ENCODE measurements around the gene ITGAX. TPM values are rescaled to one million over a fixed set of nuclear protein-coding genes. Genes with fewer than 3 reads are reported as not detected.

The ITGAX gene
- total RNA-seq, 4 donors from 2014 or later, result 1.2 to 3.8 (median 3.7) TPM; not detected in 1

- WGBS, 2 donors (ENCODE audit: low coverage in 1 of 2), result 44 to 79% methylated on average over 1 to 10 of the region's 10 CpGs
- H3K27me3 ChIP-seq, result peaks cover 3% of the 10 kb centered on the region
- H3K27ac ChIP-seq, result no peak overlapping the region
- intact Hi-C loops (cut with DNase I; ENCODE audit: low total_unique reads), result no loop called here
- no peaks in the 10 kb centered on the region for H3K36me3 ChIP-seq
- H3K4me1 ChIP-seq, result no peaks in the 10 kb centered on the region
- H3K4me3 ChIP-seq, result no peak overlapping the region
- peaks cover 7 to 8% of the 10 kb centered on the region in 2 donors for H3K9me3 ChIP-seq
- TF ChIP-seq CTCF (IDR thresholded peaks at IDR 0.05), result no peak
- no peak for TF ChIP-seq EP300 (IDR thresholded peaks at IDR 0.05; ENCODE audit: low read depth)
- no peak for TF ChIP-seq POLR2AphosphoS5 (IDR thresholded peaks at IDR 0.05)
- no peak for TF ChIP-seq POLR2A (IDR thresholded peaks at IDR 0.05)
- in situ Hi-C loops (cut with MboI; ENCODE audit: low pct_ligation_motif_present in 1 of 4, low pct_unique_long_range_greater_than_20kb in 1 of 4, low sequenced_read_pairs in 3 of 4), result no loop called here
- DNase-seq, result no peak
Observed at GRCh38 chr16:31323959-31324629, 30.9 kb upstream of the ITGAX start.

GRCh38 chr16:31325171-31325570 is 29.8 kb upstream of the ITGAX start:
- Histone ChIP-seq H3K9me3 (peaks cover 7 to 8% of the 10 kb centered on the region in 2 donors), H3K36me3 (no peaks in the 10 kb centered on the region), H3K27ac (no peak overlapping the region), H3K4me1 (no peaks in the 10 kb centered on the region), H3K4me3 (no peak overlapping the region), H3K27me3 (peaks cover 13% of the 10 kb centered on the region)
- intact Hi-C loops (cut with DNase I; ENCODE audit: low total_unique reads) (no loop called here), in situ Hi-C loops (cut with MboI; ENCODE audit: low pct_ligation_motif_present in 1 of 4, low pct_unique_long_range_greater_than_20kb in 1 of 4, low sequenced_read_pairs in 3 of 4) (no loop called here)
- no peak for DNase-seq
- TF ChIP-seq EP300 (IDR thresholded peaks at IDR 0.05; ENCODE audit: low read depth) (no peak), POLR2AphosphoS5 (IDR thresholded peaks at IDR 0.05) (no peak), POLR2A (IDR thresholded peaks at IDR 0.05) (no peak), CTCF (IDR thresholded peaks at IDR 0.05) (no peak)
- 83% methylated on average over 1 to 16 of the region's 16 CpGs for WGBS, 2 donors (ENCODE audit: low coverage in 1 of 2)

GRCh38 chr16:31327646-31328225 is 27.2 kb upstream of the ITGAX start:
- in situ Hi-C loops (cut with MboI; ENCODE audit: low pct_ligation_motif_present in 1 of 4, low pct_unique_long_range_greater_than_20kb in 1 of 4, low sequenced_read_pairs in 3 of 4), result no loop called here
- Histone ChIP-seq H3K4me1 (peaks cover 0 to 8% (median 2%) of the 10 kb centered on the region in 4 donors), H3K27me3 (peaks cover 39% of the 10 kb centered on the region), H3K4me3 (no peak overlapping the region), H3K9me3 (peaks cover under 1 to 2% of the 10 kb centered on the region in 2 donors), H3K27ac (no peak overlapping the region), H3K36me3 (no peaks in the 10 kb centered on the region)
- DNase-seq, result no peak
- TF ChIP-seq EP300 (IDR thresholded peaks at IDR 0.05; ENCODE audit: low read depth) (no peak), CTCF (IDR thresholded peaks at IDR 0.05) (no peak), POLR2A (IDR thresholded peaks at IDR 0.05) (no peak), POLR2AphosphoS5 (IDR thresholded peaks at IDR 0.05) (no peak)
- intact Hi-C loops (cut with DNase I; ENCODE audit: low total_unique reads), result no loop called here
- WGBS, 2 donors (ENCODE audit: low coverage in 1 of 2), result 44 to 49% methylated on average over 6 to 10 of the region's 10 CpGs

GRCh38 chr16:31328322-31329052 is 26.5 kb upstream of the ITGAX start:
- WGBS, 2 donors (ENCODE audit: low coverage in 1 of 2), result 20 to 86% methylated on average over 1 to 12 of the region's 12 CpGs
- in situ Hi-C loops (cut with MboI; ENCODE audit: low pct_ligation_motif_present in 1 of 4, low pct_unique_long_range_greater_than_20kb in 1 of 4, low sequenced_read_pairs in 3 of 4) (no loop called here), intact Hi-C loops (cut with DNase I; ENCODE audit: low total_unique reads) (no loop called here)
- Histone ChIP-seq H3K36me3 (no peaks in the 10 kb centered on the region), H3K4me3 (no peak overlapping the region), H3K4me1 (peaks cover 0 to 8% (median 2%) of the 10 kb centered on the region in 4 donors), H3K27me3 (peaks cover 44% of the 10 kb centered on the region), H3K27ac (no peak overlapping the region), H3K9me3 (no peaks in the 10 kb centered on the region)
- TF ChIP-seq CTCF (IDR thresholded peaks at IDR 0.05) (no peak), EP300 (IDR thresholded peaks at IDR 0.05; ENCODE audit: low read depth) (no peak), POLR2AphosphoS5 (IDR thresholded peaks at IDR 0.05) (no peak), POLR2A (IDR thresholded peaks at IDR 0.05) (no peak)
- DNase-seq, result no peak
